ENCODE data around the gene VPS45.
A peak's percentile ranks its signal among the peaks of the same experiment; 100 is the strongest.
"Not testable (repeated sequence)": the region's sequence is repeated elsewhere in the genome, so short reads cannot be mapped to it uniquely, and the experiment has no call there.

The VPS45 gene

DNA sequence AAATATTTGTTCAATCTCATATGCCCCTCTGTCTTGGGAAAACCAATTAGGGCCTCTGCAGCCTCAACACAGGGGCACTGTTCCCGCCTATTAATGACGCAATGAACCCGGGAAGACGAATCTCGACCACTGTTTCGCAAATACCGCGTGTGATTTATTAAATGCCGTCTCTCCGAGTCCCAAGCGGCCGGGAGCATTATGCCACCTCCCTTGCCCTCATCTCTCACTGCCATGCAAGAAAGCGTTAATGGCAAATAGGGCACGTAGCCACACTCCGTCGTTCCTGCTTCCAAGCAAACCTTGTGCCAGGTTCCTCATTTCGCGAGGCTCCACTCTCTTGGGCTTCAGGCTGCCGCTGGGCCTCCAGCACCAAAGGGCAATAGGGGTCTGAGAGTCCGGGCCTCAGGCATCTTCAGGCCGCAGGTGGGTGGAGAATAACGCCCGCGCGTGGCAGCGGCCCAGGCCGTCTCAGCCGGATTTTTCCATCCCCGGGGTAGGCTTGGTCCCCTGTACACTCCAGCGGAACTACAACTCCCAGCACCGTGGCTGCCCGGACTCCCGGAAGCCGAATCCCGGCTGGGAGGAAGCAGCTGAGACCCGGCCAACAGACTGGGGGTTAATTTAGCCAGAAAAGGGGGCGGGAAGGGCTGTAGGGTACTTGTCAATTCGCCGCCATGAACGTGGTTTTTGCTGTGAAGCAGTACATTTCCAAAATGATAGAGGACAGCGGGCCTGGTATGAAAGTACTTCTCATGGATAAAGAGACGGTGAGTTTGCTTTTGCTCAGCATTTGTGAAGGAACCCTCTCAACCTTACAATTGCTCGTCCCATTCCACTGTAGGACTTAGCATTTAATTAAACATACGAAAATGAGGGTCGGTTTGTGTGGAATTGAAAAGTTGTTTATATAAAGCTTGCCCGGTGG is at the start of gene VPS45:
Gene VPS45, plus strand, starts transcription at position 593 of the 925 bp plus-strand sequence. Its CDS starts 82 bp downstream, at position 675.
- DNase-seq, result peak; percentile 87 to 88

GRCh38 chr1:150018165-150018564 is 49.4 kb upstream of the VPS45 start:
- no peak for DNase-seq

DNA sequence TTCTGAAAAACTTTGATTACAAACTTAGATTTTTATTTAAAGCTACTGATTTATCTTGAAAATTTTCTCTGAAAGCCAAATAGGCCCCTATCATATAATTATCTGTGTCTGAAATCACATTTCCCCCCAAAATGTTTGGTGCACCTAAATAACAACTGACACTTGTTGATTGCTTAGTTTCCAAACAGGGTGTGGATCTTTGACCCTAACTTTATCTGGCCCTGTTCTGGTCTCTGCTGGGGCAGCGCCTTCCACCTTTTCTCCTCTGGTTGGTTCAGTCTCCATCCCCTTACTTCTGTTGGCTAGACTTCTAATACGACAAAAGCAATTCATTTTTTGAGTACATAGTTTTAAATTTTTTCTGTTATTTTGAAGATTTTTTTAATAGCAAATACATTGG is 46.9 kb upstream of the VPS45 start:
- no peak for DNase-seq

DNA sequence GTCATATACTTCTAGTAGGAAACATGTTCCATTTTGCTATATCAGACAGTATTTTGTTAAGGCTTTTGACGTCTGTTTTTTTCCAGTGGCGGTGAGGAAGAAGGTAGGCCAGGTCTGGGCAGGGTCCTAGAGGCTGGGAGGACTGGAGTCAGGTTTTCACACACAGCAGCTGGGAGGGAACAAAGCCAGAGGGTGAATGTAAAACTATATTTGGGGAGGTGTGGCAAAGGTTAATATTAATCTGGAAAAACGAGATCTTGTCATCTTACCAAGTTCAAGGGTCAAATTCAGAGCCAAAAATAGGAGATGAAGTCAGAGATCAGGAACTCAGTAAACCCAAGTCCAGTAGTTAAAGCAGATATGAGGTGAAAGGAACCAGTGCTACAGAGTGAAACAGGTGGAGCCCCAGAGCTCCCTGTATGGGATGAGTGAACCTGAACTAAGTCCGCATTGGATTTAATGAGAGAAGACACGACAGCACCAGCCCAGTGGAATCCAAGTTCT is 46.3 kb upstream of the VPS45 start:
- DNase-seq, result no peak

DNA sequence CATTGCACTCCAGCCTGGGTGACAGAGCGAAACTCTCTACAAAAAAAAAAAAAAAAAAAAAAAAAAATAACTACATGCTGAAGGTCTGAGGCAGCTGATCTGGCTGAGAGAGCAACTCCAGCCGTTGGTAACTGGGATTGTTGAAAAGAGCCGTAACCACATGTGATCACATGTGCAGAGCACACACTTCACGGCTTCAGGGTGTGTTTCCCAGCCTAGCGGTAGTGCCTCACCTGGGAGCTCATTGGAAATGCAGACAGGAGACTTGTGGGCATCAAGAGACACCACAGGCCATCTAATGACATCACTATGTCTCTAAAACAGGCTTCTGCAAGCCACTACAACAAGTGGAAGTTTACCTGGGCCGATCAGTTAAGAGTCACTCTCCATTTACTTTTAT is 45.2 kb upstream of the VPS45 start:
- no peak for DNase-seq

- no peak for DNase-seq
Observed at GRCh38 chr1:150024156-150024555, 43.4 kb upstream of the VPS45 start.

DNA sequence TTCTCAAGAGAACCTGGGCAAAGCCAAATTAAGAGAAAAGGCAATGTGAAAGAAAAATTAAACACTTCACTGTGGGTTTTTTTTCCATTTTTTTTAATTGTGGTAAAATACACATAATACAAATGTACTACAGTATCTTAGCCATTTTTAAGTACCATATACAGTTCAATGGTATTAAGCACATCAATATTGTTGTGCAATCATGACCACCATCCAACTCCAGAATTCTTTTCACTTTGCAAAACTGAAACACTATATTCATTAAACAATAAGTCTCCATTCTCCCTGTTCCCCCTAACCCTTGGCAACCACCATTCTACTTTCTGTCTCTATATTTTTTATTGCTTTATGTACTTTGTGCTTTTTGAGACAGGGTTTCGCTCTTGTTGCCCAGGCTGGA is 39.3 kb upstream of the VPS45 start:
- no peak for DNase-seq

DNA sequence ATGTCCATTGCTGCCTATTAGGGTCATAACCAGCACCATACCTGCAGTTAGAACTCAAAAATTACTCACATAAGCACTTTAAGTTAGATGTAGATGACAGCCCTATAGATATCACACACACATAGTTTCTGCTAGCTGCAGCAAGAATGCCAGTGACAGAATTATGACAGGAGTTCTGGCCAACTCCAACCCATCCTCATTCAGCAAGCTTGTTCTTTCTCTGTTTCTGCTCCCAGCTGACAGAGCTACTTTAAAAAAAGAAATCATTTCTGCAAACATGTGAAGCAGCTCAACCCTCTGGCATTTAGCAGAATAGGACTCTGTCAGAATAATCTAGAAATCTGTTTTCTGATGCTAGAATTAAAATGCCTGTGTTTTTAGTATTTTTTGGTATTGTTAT is 33.2 kb upstream of the VPS45 start:
- DNase-seq, result no peak

DNA sequence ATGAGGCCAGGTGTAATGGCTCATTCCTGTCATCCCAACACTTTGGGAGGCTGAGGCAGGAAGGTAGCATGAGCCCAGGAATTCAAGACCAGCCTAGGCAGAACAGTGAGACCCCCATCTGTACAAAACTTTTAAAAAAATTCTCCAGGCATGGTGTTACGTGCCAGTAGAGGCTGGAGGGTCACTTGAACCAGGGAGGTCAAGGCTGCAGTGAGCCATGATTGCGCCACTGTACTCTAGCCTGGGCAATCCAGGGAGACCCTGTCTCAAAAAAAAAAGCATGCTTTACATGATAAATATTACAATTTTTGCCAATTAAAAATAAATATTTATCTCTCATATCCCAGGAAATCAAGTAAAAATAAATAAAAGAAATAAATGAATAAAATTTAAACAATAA is 17.6 kb upstream of the VPS45 start:
- no peak for DNase-seq

- no peak for DNase-seq
Observed at GRCh38 chr1:150051089-150051373, 16.5 kb upstream of the VPS45 start.

DNA sequence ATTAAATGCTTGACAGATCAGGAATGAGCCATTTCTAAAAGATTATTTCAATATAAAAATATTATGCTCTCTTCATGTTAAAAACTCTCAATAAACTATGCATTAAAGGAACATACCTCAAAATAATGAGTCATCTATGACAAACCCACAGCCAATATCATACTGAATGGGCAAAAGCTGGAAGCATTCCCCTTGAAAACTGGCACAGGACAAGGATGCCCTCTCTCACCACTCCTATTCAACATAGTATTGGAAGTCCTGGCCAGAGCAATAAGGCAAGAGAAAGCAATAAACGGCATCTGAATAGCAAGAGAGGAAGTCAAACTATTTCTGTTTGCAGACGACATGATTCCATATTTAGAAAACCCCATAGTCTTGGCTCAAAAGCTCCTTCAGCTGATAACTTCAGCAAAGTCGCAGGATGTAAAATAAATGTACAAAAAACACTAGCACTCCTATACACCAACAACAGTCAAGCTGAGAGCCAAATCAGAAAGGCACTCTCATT is 15.6 kb upstream of the VPS45 start:
- DNase-seq, result not testable (repeated sequence)

GRCh38 chr1:150053926-150054325 is 13.7 kb upstream of the VPS45 start:
- DNase-seq, result no peak

DNA sequence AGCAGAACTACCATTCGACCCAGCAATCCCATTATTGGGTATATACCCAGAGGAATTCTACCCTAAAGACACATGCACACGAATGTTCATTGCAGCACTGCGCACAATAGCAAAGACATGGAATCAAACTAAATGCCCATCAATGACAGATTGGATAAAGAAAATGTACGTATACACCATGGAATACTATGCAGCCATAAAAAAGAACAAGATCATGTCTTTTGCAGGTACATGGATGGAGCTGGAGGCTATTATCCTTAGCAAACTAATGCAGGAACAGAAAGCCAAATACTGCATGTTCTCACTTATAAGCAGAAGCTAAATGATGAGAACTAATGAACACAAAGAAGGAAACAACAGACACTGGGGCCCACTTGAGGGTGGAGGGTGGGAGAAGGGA is 12.1 kb upstream of the VPS45 start:
- DNase-seq, result not testable (repeated sequence)

DNA sequence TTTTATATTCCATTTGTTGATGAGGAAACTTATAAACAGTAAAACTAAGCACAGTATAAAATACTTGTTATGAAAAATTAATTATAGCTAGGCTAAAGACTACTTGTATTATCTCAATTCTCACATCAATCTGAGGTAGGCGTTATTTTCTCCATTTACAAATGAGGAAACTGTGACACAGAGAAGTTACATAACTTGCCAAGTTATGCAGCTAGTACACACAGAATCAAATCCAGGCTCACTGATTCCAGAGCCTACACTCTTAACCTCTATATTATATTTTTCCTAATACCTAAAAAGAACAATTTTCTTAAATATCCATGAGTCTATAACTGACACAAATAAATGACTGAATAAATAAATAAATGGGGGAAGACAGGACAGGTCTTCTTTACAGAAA is 11.2 kb upstream of the VPS45 start:
- no peak for DNase-seq

DNA sequence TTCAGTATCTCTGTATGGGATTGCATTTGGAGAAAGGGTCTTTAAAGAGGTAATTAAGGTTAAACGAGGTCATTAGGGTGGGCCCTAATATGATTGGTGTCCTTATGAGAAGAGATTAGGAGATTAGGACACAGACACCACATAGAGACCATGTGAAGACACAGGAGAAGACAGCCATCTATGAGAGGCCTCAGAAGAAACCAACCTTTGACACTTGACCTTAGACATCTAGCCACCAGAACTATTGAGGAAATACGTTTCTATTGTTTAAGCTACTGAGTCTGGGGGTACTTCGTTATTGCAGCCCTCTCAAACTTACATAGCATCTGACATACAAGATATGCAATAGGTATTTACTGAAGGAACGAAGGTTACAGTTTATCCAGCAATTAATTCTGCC is 7.3 kb upstream of the VPS45 start:
- no peak for DNase-seq

- DNase-seq, result no peak
Observed at GRCh38 chr1:150061632-150062101, 5.9 kb upstream of the VPS45 start.

DNA sequence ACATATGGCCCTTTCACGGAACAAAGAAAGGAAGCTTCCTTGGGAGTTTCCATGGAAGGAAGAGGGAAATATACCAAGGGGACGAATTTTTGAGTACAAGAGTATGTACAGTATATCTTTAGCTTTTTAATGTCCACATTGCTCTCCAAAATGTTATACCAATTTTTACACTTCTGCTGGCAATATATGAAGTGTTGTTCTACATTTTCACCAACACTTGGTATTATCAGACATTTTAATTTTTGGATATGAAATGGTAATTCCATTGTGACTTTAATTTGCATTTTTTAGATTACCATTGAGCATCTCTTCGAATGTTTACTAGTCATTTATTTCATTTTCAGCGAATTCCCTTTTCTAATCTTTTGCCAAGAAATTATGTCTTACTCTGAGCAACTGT is 5.5 kb upstream of the VPS45 start:
- no peak for DNase-seq

GRCh38 chr1:150065184-150065871 is 2.2 kb upstream of the VPS45 start:
- DNase-seq, result no peak

GRCh38 chr1:150066328-150066727 is 1.2 kb upstream of the VPS45 start:
- DNase-seq, result no peak

- DNase-seq, result peak; percentile 44 to 57
Observed at GRCh38 chr1:150066838-150067183, 765 bp upstream of the VPS45 start.

GRCh38 chr1:150068109-150068435 is 496 bp downstream of the VPS45 start:
- DNase-seq, result no peak

DNA sequence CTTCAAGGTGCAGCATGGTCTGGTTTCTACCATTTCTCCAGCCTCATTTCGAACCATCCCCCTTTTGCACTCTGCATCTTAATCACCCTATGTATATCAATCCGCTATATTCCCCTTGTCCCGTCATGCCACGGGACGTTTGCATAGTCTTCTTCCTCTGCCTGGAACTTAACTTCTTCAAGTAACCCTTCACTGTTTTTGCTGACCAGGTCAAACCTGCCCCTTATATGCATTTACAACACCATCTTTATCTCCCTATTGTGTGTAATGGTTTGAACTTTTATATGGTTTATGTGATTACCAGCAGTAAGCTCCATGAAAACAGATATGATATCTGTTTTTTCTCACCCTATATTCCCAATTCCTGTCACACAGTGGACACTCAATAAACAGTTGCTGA is 2.3 kb downstream of the VPS45 start:
- no peak for DNase-seq

GRCh38 chr1:150072959-150073358 is 5.4 kb downstream of the VPS45 start:
- DNase-seq, result no peak

- no peak for DNase-seq
Observed at GRCh38 chr1:150073516-150073915, 5.9 kb downstream of the VPS45 start.

Measured in stimulated activated CD4-positive, alpha-beta T cell treated with anti-CD3 and anti-CD28 coated beads, Interleukin-2, amount 100 ng/mL, for 24 hours (primary cell).